ENCODE results near the gene KCNG2. TPM values are rescaled to one million over a fixed set of nuclear protein-coding genes. Genes with fewer than 3 reads are reported as not detected.

KCNG2 gene
- total and polyA plus RNA-seq, 12 donors: 0.16 to 0.79 (median 0.24) TPM; not detected in 7

GRCh38 chr18:79815657-79816056 is 17.9 kb downstream of the KCNG2 start:
- Histone ChIP-seq H3K27ac (no peak overlapping the region), H3K4me3 (no peak overlapping the region), H3K9me3 (peaks cover 0 to 7% (median 0%) of the 10 kb centered on the region in 11 donors), H3K27me3 (peaks cover 0 to 47% (median 17%) of the 10 kb centered on the region in 7 donors), H3K36me3 (no peaks in the 10 kb centered on the region), H3K4me1 (peaks cover 0 to 22% (median 0%) of the 10 kb centered on the region in 9 donors)
- TF ChIP-seq, protein P1, sequence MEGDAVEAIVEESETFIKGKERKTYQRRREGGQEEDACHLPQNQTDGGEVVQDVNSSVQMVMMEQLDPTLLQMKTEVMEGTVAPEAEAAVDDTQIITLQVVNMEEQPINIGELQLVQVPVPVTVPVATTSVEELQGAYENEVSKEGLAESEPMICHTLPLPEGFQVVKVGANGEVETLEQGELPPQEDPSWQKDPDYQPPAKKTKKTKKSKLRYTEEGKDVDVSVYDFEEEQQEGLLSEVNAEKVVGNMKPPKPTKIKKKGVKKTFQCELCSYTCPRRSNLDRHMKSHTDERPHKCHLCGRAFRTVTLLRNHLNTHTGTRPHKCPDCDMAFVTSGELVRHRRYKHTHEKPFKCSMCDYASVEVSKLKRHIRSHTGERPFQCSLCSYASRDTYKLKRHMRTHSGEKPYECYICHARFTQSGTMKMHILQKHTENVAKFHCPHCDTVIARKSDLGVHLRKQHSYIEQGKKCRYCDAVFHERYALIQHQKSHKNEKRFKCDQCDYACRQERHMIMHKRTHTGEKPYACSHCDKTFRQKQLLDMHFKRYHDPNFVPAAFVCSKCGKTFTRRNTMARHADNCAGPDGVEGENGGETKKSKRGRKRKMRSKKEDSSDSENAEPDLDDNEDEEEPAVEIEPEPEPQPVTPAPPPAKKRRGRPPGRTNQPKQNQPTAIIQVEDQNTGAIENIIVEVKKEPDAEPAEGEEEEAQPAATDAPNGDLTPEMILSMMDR (IDR thresholded peaks at IDR 0.05): no peak
- DNase-seq (no peak), ATAC-seq (no peak)
- 61 to 64% methylated on average over 9 of the region's 9 CpGs for WGBS, 2 donors
- intact Hi-C loops (cut with DNase I): no loop called here

DNA sequence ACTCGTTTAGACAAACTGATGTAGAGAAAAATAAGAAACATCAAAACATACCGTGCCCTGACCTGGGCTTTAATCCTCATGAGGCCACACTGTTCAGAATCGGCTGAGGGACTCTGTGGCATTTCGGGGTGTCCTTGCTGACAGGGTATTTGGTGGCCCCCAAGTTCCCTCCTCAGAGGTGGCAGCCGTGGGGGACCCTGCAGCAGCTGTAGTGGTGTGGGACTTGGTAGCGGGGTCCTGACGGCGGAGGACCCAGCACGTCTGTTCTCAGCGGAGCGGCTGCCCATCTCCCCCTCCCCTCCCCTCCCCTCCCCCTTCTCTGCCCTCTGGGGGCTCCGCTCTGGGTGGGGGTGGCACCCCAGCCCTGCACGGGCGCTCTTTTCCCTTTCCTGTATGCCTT is 18.4 kb downstream of the KCNG2 start:
- DNase-seq (no peak), ATAC-seq (no peak)
- H3K4me1 ChIP-seq: peaks cover 0 to 24% (median 0%) of the 10 kb centered on the region in 9 donors
- intact Hi-C loops (cut with DNase I): no loop called here
- no peak overlapping the region for H3K4me3 ChIP-seq
- WGBS, 2 donors: 67 to 75% methylated on average over 14 of the region's 14 CpGs
- peaks cover 0 to 4% (median 0%) of the 10 kb centered on the region in 11 donors for H3K9me3 ChIP-seq
- H3K27ac ChIP-seq: no peak overlapping the region
- no peaks in the 10 kb centered on the region for H3K36me3 ChIP-seq
- TF ChIP-seq, protein P1 (IDR thresholded peaks at IDR 0.05): no peak
- peaks cover 0 to 47% (median 17%) of the 10 kb centered on the region in 7 donors for H3K27me3 ChIP-seq

DNA sequence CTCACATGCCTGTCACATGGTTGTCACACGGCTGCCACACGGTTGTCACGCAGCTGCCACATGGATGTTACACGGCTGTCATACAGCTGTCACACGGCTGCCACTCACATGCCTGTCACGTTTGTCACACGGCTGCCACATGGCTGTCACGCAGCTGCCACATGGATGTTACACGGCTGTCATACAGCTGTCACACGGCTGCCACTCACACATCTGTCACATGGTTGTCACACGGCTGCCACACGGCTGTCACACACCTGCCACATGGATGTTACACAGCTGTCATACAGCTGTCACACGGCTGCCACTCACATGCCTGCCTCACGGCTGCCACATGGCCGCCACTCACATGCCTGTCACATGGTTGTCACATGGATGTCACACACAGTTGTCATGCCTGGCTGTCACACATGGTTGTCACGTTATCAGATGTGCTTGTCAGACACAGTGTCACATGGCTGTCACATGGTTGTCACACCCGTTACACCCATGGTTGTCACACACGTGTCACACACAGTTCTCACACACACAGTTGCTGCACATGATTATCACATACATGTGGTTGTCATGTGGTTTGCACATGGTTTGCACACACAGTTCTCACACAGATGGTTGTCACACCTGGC is 19.4 kb downstream of the KCNG2 start:
- TF ChIP-seq, protein P1 (IDR thresholded peaks at IDR 0.05): no peak

GRCh38 chr18:79817607-79817998 is 19.9 kb downstream of the KCNG2 start:
- ATAC-seq: no peak
- 85 to 93% methylated on average over 8 of the region's 8 CpGs for WGBS, 2 donors
- no peak for DNase-seq
- Histone ChIP-seq H3K4me3 (no peak overlapping the region), H3K36me3 (no peaks in the 10 kb centered on the region), H3K27me3 (peaks cover 0 to 41% (median 17%) of the 10 kb centered on the region in 7 donors), H3K4me1 (peaks cover 0 to 24% (median 0%) of the 10 kb centered on the region in 9 donors), H3K9me3 (no peaks in the 10 kb centered on the region), H3K27ac (no peak overlapping the region)
- intact Hi-C loops (cut with DNase I): no loop called here
- TF ChIP-seq, protein P1 (IDR thresholded peaks at IDR 0.05): no peak

More for the DNA sequence above, 19.4 kb downstream of the KCNG2 start:
- no peak overlapping the region for H3K27ac ChIP-seq
- no peaks in the 10 kb centered on the region for H3K9me3 ChIP-seq
- H3K27me3 ChIP-seq: peaks cover 0 to 45% (median 17%) of the 10 kb centered on the region in 7 donors
- no peaks in the 10 kb centered on the region for H3K36me3 ChIP-seq
- ATAC-seq (no peak), DNase-seq (no peak)
- H3K4me1 ChIP-seq: peaks cover 0 to 24% (median 0%) of the 10 kb centered on the region in 9 donors
- 92 to 94% methylated on average over 18 of the region's 18 CpGs for WGBS, 2 donors
- intact Hi-C loops (cut with DNase I): no loop called here
- no peak overlapping the region for H3K4me3 ChIP-seq
